ENCODE measurements around the gene GAB1.

DNA sequence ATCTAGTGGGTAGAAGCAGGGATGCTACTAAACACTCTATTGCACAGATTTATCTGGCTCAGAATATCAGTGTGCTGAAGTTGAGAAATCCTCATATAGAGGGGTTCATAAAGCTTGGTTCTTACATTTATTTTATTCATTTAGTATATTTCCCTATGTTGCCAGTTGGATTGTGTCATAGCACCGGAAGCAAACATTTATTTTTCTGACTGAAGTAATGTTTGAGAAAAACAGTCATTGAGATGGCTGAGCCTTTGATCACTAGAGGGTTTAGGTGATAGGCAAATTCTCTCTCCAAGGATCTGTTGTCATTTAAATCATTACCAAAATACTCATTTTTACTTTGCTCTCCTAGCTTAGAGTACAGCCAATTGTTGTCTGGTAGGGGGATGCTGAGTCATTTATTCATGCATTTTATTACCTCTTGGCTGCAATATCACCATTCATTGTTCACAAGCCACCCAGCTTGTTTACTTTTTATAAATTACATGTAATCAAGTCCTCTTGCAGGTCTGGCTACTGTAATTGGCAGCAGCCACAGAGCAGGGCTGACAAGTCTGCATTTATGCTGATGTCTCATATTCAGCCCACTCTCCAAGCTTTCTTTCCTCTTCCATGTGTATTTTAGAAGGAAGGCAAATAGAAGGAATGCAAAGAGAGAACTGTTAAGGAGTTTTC, 15.2 kb downstream of the GAB1 start:
- no peak for TF ChIP-seq CTCF (IDR thresholded peaks at IDR 0.05)
- TF ChIP-seq POLR2A (IDR thresholded peaks at IDR 0.05) = no peak
- TF ChIP-seq EP300 (IDR thresholded peaks at IDR 0.05) = no peak
- TF ChIP-seq POLR2AphosphoS5 (IDR thresholded peaks at IDR 0.05) = no peak

Measured in upper lobe of left lung (tissue), 4 donors.